K562 (cell line): ENCODE data around the gene PTGES3. TPM values are rescaled to one million over a fixed set of nuclear protein-coding genes. Genes with fewer than 3 reads are reported as not detected.

Experiments used
- BACH1 ChIP-seq: fragments of 200-800 bp; sonication (Bioruptor generic); IDR thresholded peaks from 2 replicates; pipeline ENCODE4 v1.6.1; 2016; ENCODE audit warnings: missing genetic modification characterization, missing compliant biosample characterization
- E2F1 ChIP-seq: sonication (generic); formaldehyde crosslinking; IDR thresholded peaks from 2 replicates; pipeline ENCODE4 v1.8.1; 2023; ENCODE audit warnings: mild to moderate bottlenecking, missing genetic modification reagents, moderate library complexity
- ETV1 ChIP-seq: fragments of 450-650 bp; conservative IDR thresholded peaks from 2 replicates; pipeline ENCODE4 v1.6.1; 2016; ENCODE audit warnings: missing genetic modification characterization, control low read depth, low read depth, missing compliant biosample characterization
- ETV5 ChIP-seq: sonication (generic); formaldehyde crosslinking; IDR thresholded peaks from 2 replicates; pipeline ENCODE4 v1.4.0; 2020; ENCODE audit warnings: low read depth, mild to moderate bottlenecking, missing genetic modification reagents
- GABPA ChIP-seq: fragments of 200-800 bp; sonication (Bioruptor generic); conservative IDR thresholded peaks from 2 replicates; pipeline ENCODE4 v1.6.1; 2016; ENCODE audit warnings: low read depth, missing genetic modification characterization, missing compliant biosample characterization
- GATAD2A ChIP-seq: fragments of 450-650 bp; IDR thresholded peaks from 2 replicates; pipeline ENCODE4 v1.6.1; 2017
- HSF4 ChIP-seq: fragments of 250-450 bp; sonication (Bioruptor Pico); IDR thresholded peaks from 2 replicates; pipeline ENCODE4 v2.1.2; 2022; ENCODE audit warnings: mild to moderate bottlenecking, moderate library complexity, borderline replicate concordance
- MBD1 ChIP-seq: fragments of 250-450 bp; sonication (Bioruptor Pico); IDR thresholded peaks from 2 replicates; pipeline ENCODE4 v1.8.0; 2022; ENCODE audit warnings: inconsistent platforms
- MCM7 ChIP-seq, 2 experiments: fragments of 450-650 bp; IDR thresholded peaks; 2 replicates each; pipeline ENCODE4 v1.6.1; 2016 to 2018
- ZKSCAN8 ChIP-seq: fragments of 200-800 bp; sonication (Bioruptor generic); IDR thresholded peaks from 2 replicates; pipeline ENCODE4 v1.6.1; 2016; ENCODE audit warnings: missing genetic modification characterization, missing compliant biosample characterization
- ZNF253 ChIP-seq: fragments of 250-450 bp; sonication (Bioruptor Pico); conservative IDR thresholded peaks from 2 replicates; pipeline ENCODE4 v1.6.1; 2021; ENCODE audit warnings: mild to moderate bottlenecking
- ZNF277 ChIP-seq: fragments of 250-450 bp; sonication (Bioruptor Pico); IDR thresholded peaks from 2 replicates; pipeline ENCODE4 v1.8.0; 2022; ENCODE audit warnings: inconsistent platforms, mild to moderate bottlenecking, moderate library complexity, borderline replicate concordance
- ZNF408 ChIP-seq: fragments of 250-450 bp; sonication (Bioruptor Pico); IDR thresholded peaks from 2 replicates; pipeline ENCODE4 v1.4.0; 2020; ENCODE audit warnings: low read depth, mild to moderate bottlenecking, moderate library complexity
- ZNF445 ChIP-seq: fragments of 250-450 bp; sonication (Bioruptor Pico); IDR thresholded peaks from 2 replicates; pipeline ENCODE4 v1.4.0; 2020; ENCODE audit warnings: low read depth, mild to moderate bottlenecking, moderate library complexity
- polyA plus RNA-seq, 8 experiments: library from polyadenylated mRNA; depleted of rRNA in 4 of 8; stranded (reverse) in 5 of 8; unstranded in 3 of 8; fragments of >200 nt; fragmentation: Nextera tagmentation in 2 of 8; fragmentation: Illumina TruSeq in 1 of 8; extraction: Ambion mirVana in 2 of 8; extraction: Trizol in 1 of 8; gene quantifications; 2 replicates each; pipeline versions ENCODE4 v1.2.1 to v1.2.3, GENCODE V29; 2011 to 2014; ENCODE audit warnings: inconsistent platforms in 1 of 8, missing spikeins in 1 of 8
- total RNA-seq, 7 experiments: library from RNA; depleted of rRNA in 6 of 7; stranded (reverse); fragments of >200 nt in 6 of 7; fragmentation: Illumina TruSeq in 2 of 7; extraction: Trizol in 2 of 7; gene quantifications; 2 replicates each; pipeline versions ENCODE4 v1.2.1 to v1.2.3, GENCODE V29; 2011 to 2021; ENCODE audit warnings: low replicate concordance in 1 of 7
- TF ChIP-seq, protein P1 (sequence below), 2 experiments: fragments of 450-650 bp; IDR thresholded peaks; 2 replicates each; pipeline ENCODE4 v1.6.1; 2016
- TF ChIP-seq, protein P2 (sequence below), 3 experiments: fragments of 200-800 bp in 1 of 3; fragments of 250-450 bp in 1 of 3; fragments of 450-650 bp in 1 of 3; sonication (Bioruptor Pico) in 1 of 3; sonication (Bioruptor generic) in 1 of 3; formaldehyde crosslinking in 1 of 3; IDR thresholded peaks; 2 replicates each; pipeline versions ENCODE4 v1.6.1 to v1.8.0; 2016 to 2022; ENCODE audit warnings: mild to moderate bottlenecking in 2 of 3, missing genetic modification characterization in 2 of 3, missing compliant biosample characterization in 1 of 3, moderate library complexity in 1 of 3

The PTGES3 gene
- total and polyA plus RNA-seq, 9 of the 15 experiments (the other 6 are each of a cell fraction or from before 2014, with no cell fraction given), result 163 to 501 (median 213) TPM

DNA sequence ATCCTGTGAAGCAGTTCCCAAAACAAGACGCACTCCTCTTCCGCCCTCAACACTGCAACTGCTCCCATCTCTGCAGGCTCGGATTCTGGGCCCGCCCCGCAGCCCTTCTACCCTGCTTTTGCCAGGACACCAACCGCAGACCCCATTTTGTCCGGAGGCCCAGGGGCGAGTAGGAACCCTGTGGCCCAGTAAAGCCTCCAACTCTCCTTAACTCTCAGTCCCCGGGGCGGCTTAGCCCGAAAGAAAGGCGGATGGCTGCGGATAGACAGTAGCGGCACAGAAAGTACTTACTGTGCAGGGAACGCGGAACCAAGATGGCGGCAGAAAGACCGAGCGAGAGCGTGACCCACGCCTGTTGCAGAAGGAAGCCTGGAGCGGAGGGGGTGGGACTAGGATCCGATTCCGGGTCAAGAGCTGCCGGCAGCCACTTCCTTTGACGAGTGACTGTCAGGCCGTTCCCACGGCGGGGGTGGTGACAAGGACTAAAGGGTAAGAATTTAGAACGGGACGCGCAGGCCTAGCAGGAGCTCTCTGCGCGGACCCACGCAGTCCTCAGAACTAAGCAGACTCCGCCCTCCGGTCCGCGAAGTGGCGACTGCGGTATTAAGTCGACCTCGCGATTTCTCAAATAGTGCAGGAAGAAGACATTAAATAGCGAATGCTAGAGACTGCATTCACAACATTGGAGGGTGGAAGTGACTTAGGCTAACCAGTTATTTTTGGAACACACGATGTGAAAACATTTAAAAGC is 37.1 kb upstream of the PTGES3 start, which contains the start of gene NACA (continued):
- no peak for TF ChIP-seq ZNF277 (CRISPR knock-in tag)
- TF ChIP-seq, protein P1, sequence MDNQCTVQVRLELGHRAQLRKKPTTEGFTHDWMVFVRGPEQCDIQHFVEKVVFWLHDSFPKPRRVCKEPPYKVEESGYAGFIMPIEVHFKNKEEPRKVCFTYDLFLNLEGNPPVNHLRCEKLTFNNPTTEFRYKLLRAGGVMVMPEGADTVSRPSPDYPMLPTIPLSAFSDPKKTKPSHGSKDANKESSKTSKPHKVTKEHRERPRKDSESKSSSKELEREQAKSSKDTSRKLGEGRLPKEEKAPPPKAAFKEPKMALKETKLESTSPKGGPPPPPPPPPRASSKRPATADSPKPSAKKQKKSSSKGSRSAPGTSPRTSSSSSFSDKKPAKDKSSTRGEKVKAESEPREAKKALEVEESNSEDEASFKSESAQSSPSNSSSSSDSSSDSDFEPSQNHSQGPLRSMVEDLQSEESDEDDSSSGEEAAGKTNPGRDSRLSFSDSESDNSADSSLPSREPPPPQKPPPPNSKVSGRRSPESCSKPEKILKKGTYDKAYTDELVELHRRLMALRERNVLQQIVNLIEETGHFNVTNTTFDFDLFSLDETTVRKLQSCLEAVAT (IDR thresholded peaks at IDR 0.05), result peak; percentile 85 to 90
- no peak for TF ChIP-seq ZKSCAN8 (CRISPR knock-in tag)
- no peak for TF ChIP-seq BACH1 (tag)
- peak; percentile 84; the same call in 1 of the 2 replicates for TF ChIP-seq ETV5 (CRISPR knock-in tag)
- no peak for TF ChIP-seq HSF4 (CRISPR knock-in tag)
- TF ChIP-seq ETV1 (tag), result no peak
- peak; percentile 36; the same call in 1 of the 2 replicates for TF ChIP-seq GATAD2A
- TF ChIP-seq, protein P2, sequence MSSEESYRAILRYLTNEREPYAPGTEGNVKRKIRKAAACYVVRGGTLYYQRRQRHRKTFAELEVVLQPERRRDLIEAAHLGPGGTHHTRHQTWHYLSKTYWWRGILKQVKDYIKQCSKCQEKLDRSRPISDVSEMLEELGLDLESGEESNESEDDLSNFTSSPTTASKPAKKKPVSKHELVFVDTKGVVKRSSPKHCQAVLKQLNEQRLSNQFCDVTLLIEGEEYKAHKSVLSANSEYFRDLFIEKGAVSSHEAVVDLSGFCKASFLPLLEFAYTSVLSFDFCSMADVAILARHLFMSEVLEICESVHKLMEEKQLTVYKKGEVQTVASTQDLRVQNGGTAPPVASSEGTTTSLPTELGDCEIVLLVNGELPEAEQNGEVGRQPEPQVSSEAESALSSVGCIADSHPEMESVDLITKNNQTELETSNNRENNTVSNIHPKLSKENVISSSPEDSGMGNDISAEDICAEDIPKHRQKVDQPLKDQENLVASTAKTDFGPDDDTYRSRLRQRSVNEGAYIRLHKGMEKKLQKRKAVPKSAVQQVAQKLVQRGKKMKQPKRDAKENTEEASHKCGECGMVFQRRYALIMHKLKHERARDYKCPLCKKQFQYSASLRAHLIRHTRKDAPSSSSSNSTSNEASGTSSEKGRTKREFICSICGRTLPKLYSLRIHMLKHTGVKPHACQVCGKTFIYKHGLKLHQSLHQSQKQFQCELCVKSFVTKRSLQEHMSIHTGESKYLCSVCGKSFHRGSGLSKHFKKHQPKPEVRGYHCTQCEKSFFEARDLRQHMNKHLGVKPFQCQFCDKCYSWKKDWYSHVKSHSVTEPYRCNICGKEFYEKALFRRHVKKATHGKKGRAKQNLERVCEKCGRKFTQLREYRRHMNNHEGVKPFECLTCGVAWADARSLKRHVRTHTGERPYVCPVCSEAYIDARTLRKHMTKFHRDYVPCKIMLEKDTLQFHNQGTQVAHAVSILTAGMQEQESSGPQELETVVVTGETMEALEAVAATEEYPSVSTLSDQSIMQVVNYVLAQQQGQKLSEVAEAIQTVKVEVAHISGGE (CRISPR knock-in tag; IDR thresholded peaks at IDR 0.05), result peak in 2 of 3 experiments; percentile 18 to 88; a peak in 2 of 6 replicates
- TF ChIP-seq E2F1 (CRISPR knock-in tag), result peak; percentile 88
- TF ChIP-seq MBD1 (CRISPR knock-in tag), result no peak
- 0 out of 2 replicates have a peak, but pooled peaks have one; percentile 49 for TF ChIP-seq ZNF445 (CRISPR knock-in tag)
- TF ChIP-seq ZNF408 (CRISPR knock-in tag), result no peak
- TF ChIP-seq MCM7 (IDR thresholded peaks at IDR 0.05), result 0 out of 4 replicates have a peak, but pooled peaks of 1 of the 2 experiments have one; percentile 63
- TF ChIP-seq GABPA (tag), result peak; percentile 99
- no peak for TF ChIP-seq ZNF253 (CRISPR knock-in tag)
